Stomach smooth muscle (tissue), 2 donors: ENCODE measurements around the gene JAG1.

ENCODE experiments used
- H3K27ac ChIP-seq: one replicate; pipeline ENCODE4 v1.7.0; 2013; ENCODE audit warnings: mild to moderate bottlenecking, low read length, inconsistent platforms
- H3K27me3 ChIP-seq, 2 donors: one replicate each; pipeline ENCODE4 v1.7.0; 2013; ENCODE audit warnings: low read length in 2 of 2; ENCODE audit not compliant: insufficient read depth in 2 of 2, control insufficient read depth in 1 of 2
- H3K36me3 ChIP-seq, 2 donors: one replicate each; pipeline ENCODE4 v1.7.0; 2013; ENCODE audit warnings: low read length in 2 of 2; ENCODE audit not compliant: control insufficient read depth in 2 of 2, insufficient read depth in 2 of 2
- H3K4me1 ChIP-seq: one replicate; pipeline ENCODE4 v1.7.0; 2013; ENCODE audit warnings: low read length; ENCODE audit not compliant: control insufficient read depth, insufficient read depth
- H3K4me3 ChIP-seq, 2 donors: one replicate each; pipeline ENCODE4 v1.7.0; 2013; ENCODE audit warnings: low read length in 2 of 2
- H3K9ac ChIP-seq, 2 donors: one replicate each; pipeline ENCODE4 v1.7.0; 2013; ENCODE audit warnings: low read length in 2 of 2, mild to moderate bottlenecking in 1 of 2
- H3K9me3 ChIP-seq, 2 donors: one replicate each; pipeline ENCODE4 v1.7.0; 2013; ENCODE audit warnings: low read length in 2 of 2; ENCODE audit not compliant: control insufficient read depth in 2 of 2
- donor health status: healthy.
- donor health status: Pancreatic carcinoma.

Gene JAG1

GRCh38 chr20:10699489-10699888 lies 25.7 kb upstream of the JAG1 start:
- Histone ChIP-seq H3K27ac (no peak overlapping the region), H3K4me3 (no peak overlapping the region), H3K27me3 (no peaks in the 10 kb centered on the region), H3K9ac (no peak overlapping the region), H3K9me3 (no peaks in the 10 kb centered on the region), H3K36me3 (no peaks in the 10 kb centered on the region), H3K4me1 (no peaks in the 10 kb centered on the region)

- Histone ChIP-seq H3K27ac (no peak overlapping the region), H3K9me3 (no peaks in the 10 kb centered on the region), H3K9ac (no peak overlapping the region), H3K36me3 (no peaks in the 10 kb centered on the region), H3K4me1 (no peaks in the 10 kb centered on the region), H3K4me3 (no peak overlapping the region), H3K27me3 (no peaks in the 10 kb centered on the region)
Observed at GRCh38 chr20:10696650-10697049, 22.9 kb upstream of the JAG1 start.

DNA sequence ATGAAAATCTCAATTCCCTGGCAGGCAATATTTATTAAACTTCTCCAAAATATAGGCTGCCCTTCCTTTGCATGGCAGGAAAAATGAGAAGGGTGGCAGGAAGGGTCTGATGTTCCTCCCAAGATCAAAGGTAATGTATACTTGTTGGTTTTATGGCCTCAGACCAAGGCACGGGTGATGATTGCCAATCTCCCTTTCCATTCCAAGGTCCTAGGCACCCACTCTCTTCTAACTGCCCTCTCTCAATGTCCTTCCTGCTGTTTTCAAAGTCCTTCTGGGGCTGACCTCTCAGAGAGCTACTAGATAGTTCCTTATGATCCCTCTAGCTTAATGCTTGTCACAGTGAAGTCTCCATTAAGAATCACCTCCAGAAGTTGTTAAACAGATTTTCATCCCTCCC lies 15.6 kb upstream of the JAG1 start:
- Histone ChIP-seq H3K27ac (no peak overlapping the region), H3K36me3 (no peaks in the 10 kb centered on the region), H3K9me3 (no peaks in the 10 kb centered on the region)

GRCh38 chr20:10687895-10688294 lies 14.1 kb upstream of the JAG1 start:
- H3K9ac ChIP-seq = no peak overlapping the region
- H3K4me1 ChIP-seq = no peaks in the 10 kb centered on the region
- H3K27ac ChIP-seq = no peak overlapping the region
- no peaks in the 10 kb centered on the region for H3K36me3 ChIP-seq
- no peaks in the 10 kb centered on the region for H3K27me3 ChIP-seq
- no peaks in the 10 kb centered on the region for H3K9me3 ChIP-seq
- H3K4me3 ChIP-seq = no peak overlapping the region

More for the DNA sequence above, 15.6 kb upstream of the JAG1 start:
- no peaks in the 10 kb centered on the region for H3K27me3 ChIP-seq
- H3K4me1 ChIP-seq = no peaks in the 10 kb centered on the region
- no peak overlapping the region for H3K4me3 ChIP-seq
- H3K9ac ChIP-seq = no peak overlapping the region

DNA sequence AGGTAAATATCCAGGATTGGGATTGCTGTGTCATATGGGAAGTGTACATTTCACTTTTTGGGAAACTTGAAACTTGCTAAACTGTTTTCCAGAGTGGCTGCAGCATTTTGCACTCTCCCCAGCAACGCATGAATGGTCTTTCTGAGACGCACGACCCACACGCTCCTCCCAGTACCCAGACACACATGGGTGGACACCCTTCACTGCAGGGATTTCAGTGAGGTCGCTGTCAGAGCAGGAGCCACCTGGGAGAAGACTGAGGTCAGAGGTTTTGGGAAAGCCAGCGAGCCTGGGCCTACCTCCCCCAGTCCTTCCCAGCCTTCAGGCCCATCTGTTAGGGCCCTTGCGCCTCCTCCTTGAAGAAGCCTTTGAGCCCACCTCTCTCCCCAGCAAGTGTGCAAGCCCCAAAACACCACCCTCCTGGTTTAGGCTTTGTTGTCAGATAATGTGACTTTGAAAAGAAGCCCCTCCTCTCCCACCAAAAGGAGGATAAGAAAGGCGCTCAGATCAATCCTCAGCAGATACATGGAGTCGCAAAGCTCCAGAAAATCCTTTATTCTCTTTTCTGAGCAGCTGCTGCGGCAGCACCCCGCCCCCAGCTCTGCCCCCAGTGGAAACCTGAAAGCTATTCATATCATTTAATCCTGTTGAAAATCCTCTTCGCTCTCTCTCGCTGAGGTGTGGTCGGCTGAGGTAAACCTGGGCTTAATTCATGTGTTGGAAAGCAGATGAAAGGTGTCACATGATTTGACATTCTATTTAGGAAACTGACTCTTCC lies 12.7 kb upstream of the JAG1 start:
- no peaks in the 10 kb centered on the region for H3K9me3 ChIP-seq
- H3K9ac ChIP-seq = no peak overlapping the region
- no peaks in the 10 kb centered on the region for H3K4me1 ChIP-seq
- H3K4me3 ChIP-seq = no peak overlapping the region
- H3K27me3 ChIP-seq = no peaks in the 10 kb centered on the region
- no peak overlapping the region for H3K27ac ChIP-seq
- no peaks in the 10 kb centered on the region for H3K36me3 ChIP-seq

DNA sequence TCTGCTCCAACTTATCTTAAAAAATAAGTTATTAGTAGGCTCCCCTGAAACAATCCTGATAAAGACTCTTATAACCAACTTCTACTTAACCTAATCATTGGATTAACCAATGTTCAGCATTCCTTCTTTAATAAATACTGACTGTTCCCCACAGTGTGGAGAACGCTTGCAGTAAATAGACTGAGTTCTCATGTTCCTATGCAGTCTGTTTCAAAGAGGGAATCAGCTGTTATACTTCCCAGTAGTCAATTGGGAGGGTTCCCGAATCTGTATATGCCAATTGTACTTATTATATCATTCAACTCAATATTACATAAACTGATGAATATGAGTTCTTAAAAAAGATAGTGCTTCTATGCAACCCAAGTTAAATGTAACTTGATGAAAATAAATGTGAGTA lies 9.7 kb upstream of the JAG1 start:
- H3K4me1 ChIP-seq = no peaks in the 10 kb centered on the region
- H3K27ac ChIP-seq = no peak overlapping the region
- no peak overlapping the region for H3K4me3 ChIP-seq
- H3K9me3 ChIP-seq = no peaks in the 10 kb centered on the region
- H3K9ac ChIP-seq = no peak overlapping the region
- H3K36me3 ChIP-seq = no peaks in the 10 kb centered on the region
- H3K27me3 ChIP-seq = no peaks in the 10 kb centered on the region

DNA sequence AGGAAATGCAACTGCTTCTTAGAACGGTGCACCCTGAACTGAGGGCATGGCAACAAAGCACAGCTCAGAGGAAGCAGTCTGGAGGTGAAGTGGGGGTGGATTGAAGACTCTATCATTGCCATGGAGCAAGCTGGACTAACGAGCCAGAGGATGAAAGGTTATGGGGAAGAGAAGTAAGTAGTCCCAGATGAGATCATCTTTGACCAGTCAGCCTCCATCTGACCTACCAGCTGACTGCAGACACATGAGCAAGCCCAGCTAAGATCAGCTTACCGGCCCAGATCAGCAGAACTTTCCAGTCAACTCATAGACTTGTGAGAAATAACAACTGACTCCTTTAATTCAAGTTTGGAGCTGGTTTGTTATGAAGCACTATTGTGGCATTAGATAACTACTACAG lies 9.1 kb upstream of the JAG1 start:
- Histone ChIP-seq H3K27ac (no peak overlapping the region), H3K4me1 (no peaks in the 10 kb centered on the region), H3K27me3 (no peaks in the 10 kb centered on the region), H3K9me3 (no peaks in the 10 kb centered on the region), H3K9ac (no peak overlapping the region), H3K36me3 (no peaks in the 10 kb centered on the region), H3K4me3 (no peak overlapping the region)

GRCh38 chr20:10681494-10681893 lies 7.7 kb upstream of the JAG1 start:
- H3K4me3 ChIP-seq = no peak overlapping the region
- no peaks in the 10 kb centered on the region for H3K36me3 ChIP-seq
- no peaks in the 10 kb centered on the region for H3K27me3 ChIP-seq
- no peaks in the 10 kb centered on the region for H3K4me1 ChIP-seq
- no peak overlapping the region for H3K27ac ChIP-seq
- H3K9ac ChIP-seq = no peak overlapping the region
- H3K9me3 ChIP-seq = no peaks in the 10 kb centered on the region

- no peak overlapping the region for H3K27ac ChIP-seq
- H3K36me3 ChIP-seq = no peaks in the 10 kb centered on the region
- no peak overlapping the region for H3K9ac ChIP-seq
- peaks cover 2% of the 10 kb centered on the region for H3K4me1 ChIP-seq
- H3K9me3 ChIP-seq = no peaks in the 10 kb centered on the region
- no peaks in the 10 kb centered on the region for H3K27me3 ChIP-seq
- H3K4me3 ChIP-seq = no peak overlapping the region
Observed at GRCh38 chr20:10680571-10680970, 6.8 kb upstream of the JAG1 start.

GRCh38 chr20:10679269-10679668 lies 5.5 kb upstream of the JAG1 start:
- Histone ChIP-seq H3K27me3 (no peaks in the 10 kb centered on the region), H3K4me1 (peaks cover 11% of the 10 kb centered on the region), H3K27ac (no peak overlapping the region), H3K36me3 (no peaks in the 10 kb centered on the region), H3K9ac (no peak overlapping the region), H3K9me3 (no peaks in the 10 kb centered on the region), H3K4me3 (no peak overlapping the region)

DNA sequence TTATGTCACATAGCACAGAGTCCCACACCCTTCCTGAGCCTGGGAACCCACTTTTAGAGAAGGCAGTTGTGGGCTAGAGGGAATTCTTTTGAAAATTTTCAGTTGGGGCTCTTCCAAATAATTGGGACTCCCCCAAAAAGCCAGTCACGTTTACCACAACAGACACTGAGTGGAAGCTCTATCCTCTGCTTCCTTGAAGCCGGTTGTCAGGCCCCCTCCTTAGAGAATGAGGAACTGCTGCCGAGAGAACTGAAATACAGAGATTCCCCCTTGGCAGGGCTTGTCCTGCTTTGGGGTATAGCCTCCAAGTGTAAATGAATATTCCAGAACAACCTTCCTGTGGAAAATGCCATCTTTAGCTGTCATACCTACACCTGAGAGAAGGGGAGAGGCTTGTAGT lies 2.7 kb upstream of the JAG1 start:
- no peak overlapping the region for H3K9ac ChIP-seq
- no peak overlapping the region for H3K27ac ChIP-seq
- no peaks in the 10 kb centered on the region for H3K36me3 ChIP-seq
- no peaks in the 10 kb centered on the region for H3K9me3 ChIP-seq
- no peaks in the 10 kb centered on the region for H3K27me3 ChIP-seq
- no peak overlapping the region for H3K4me3 ChIP-seq
- peaks cover 15% of the 10 kb centered on the region for H3K4me1 ChIP-seq
